Astrocyte of the spinal cord (primary cell): ENCODE data around the gene VRK2.

Source experiments
- DNase-seq: peaks from one replicate; pipeline ENCODE4 v3.0.0; 2011; ENCODE audit warnings: low read depth, low spot score
- H3K4me3 ChIP-seq: 2 replicates; pipeline ENCODE4 v1.5.1; 2011; ENCODE audit warnings: low read depth, mild to moderate bottlenecking, low read length, moderate library complexity
- in situ Hi-C: cut with HindIII; loops from 2 replicates; pipeline ENCODE4 v1.10.0; 2017; ENCODE audit warnings: low sequenced_read_pairs
- TF ChIP-seq, protein P1 (sequence below): IDR thresholded peaks from 2 replicates; pipeline ENCODE4 v1.5.1; 2012; ENCODE audit warnings: low read depth, mild to moderate bottlenecking, low read length, inconsistent platforms

VRK2 gene

DNA sequence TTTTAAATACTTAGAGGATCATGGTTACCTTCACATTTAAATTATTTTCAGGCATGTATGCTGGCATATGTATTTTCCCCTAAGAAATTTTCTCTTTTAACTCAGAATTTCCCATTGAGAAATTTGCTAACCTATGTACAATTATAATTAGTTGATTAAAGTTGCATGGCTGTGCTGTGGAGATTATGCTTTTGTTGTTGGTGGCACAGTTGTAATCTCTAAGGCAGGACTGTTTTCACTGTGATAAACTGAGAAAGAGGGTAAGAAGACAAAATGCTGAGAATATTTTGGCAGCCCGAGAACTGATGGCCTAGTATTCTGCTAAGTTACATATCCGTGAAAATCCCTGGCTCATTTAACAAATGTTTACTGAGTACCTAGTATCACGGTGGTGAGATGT lies 1.4 kb downstream of the VRK2 start:
- in situ Hi-C loops, result no loop called here
- no peak for DNase-seq
- H3K4me3 ChIP-seq, result no peak overlapping the region
- TF ChIP-seq, protein P1, sequence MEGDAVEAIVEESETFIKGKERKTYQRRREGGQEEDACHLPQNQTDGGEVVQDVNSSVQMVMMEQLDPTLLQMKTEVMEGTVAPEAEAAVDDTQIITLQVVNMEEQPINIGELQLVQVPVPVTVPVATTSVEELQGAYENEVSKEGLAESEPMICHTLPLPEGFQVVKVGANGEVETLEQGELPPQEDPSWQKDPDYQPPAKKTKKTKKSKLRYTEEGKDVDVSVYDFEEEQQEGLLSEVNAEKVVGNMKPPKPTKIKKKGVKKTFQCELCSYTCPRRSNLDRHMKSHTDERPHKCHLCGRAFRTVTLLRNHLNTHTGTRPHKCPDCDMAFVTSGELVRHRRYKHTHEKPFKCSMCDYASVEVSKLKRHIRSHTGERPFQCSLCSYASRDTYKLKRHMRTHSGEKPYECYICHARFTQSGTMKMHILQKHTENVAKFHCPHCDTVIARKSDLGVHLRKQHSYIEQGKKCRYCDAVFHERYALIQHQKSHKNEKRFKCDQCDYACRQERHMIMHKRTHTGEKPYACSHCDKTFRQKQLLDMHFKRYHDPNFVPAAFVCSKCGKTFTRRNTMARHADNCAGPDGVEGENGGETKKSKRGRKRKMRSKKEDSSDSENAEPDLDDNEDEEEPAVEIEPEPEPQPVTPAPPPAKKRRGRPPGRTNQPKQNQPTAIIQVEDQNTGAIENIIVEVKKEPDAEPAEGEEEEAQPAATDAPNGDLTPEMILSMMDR, result no peak

DNA sequence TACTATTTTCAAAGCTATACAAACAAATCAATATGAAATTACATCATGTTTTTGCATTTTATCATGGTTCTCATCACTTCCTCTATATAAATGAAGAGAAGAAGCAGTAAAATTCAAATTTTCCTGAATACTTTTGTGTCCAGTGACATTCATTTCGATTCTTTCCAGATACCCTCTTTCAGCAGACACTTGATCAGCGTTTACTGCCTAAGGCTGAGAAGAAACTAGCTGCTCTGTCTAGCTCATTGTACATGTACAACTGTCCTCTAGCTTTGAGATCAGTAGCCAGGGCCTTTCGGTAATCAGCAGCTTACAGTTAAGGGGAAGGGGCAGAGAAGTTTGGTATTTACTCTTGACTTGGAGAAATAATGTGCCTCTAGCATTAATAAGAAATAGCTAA lies 4.8 kb downstream of the VRK2 start:
- in situ Hi-C loops, result no loop called here
- TF ChIP-seq, protein P1, result no peak
- no peak overlapping the region for H3K4me3 ChIP-seq
- DNase-seq, result no peak

DNA sequence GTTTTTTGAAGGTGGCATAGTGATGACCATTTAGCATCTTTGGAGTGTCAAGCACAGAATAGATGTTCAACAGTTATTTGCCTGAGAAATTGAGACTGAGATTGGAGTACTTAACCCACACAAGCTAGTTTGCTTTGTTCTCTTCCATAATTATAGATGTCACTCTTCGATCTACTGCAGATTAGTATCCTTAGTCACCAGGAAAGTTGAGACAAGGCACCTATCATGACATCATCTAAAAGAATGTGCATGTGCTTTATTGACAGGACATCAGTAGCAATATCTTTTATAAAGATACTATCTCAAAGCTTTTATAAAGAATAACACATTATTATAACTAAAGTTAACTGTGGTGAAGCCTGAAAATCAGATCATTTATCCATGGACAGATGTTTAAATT lies 6.4 kb downstream of the VRK2 start:
- TF ChIP-seq, protein P1, result no peak
- no peak overlapping the region for H3K4me3 ChIP-seq
- in situ Hi-C loops, result no loop called here
- DNase-seq, result no peak

DNA sequence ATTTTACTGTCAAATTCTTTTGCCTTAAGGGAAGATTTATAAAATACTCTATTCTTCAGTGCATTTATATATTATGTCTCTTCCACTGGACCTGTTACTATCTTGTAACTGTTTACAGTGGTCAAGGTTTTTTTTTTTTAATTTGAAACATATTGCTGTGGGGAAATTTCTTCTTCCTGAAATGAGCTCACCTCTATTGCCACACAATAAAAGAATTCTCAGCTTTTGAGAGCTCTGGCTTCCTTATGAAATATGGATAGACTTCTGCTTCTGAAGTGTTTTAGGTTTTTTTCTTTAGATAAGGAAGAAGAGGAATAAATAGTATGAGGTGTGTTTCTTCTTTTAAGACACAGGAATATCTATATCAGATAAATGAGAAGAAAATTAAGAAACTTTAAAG lies 7.7 kb downstream of the VRK2 start:
- DNase-seq, result no peak

DNA sequence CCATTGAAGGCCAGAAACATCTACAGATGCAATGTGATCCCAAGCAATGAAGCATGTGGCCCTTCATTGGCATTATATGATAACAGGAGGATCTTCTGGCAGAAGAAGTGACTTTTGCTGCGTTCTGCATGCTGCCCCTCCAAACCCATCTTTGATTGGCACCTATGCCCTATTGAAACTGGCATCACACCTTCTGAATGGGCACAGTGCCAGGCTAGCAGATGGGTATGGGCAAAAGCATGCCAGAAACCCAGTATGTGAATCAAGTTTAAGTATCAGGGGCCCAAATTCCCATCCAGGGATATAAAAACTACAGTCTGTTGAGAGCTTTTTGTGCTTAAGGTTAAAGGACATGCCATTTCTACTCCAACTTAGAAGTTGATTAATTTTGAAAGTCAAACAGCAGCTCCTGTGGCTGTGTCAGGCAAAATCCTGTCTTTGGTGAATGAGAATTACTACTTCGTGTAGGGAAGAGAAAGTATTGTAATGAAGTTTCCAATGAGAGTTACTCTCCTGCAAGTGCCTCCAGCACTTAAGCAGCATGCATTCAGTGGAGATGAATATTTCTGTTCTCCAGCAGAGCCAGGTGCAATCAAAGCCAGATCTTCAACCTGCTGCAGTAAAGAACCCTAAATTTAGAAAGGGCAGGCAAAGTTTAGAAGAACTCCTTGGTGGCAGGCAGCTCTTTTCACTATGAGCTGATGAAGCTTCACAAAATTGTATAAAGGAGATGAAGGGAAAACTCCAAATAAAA lies 8.6 kb downstream of the VRK2 start:
- no peak for DNase-seq
- no peak overlapping the region for H3K4me3 ChIP-seq
- in situ Hi-C loops, result no loop called here
- TF ChIP-seq, protein P1, result no peak

More for the DNA sequence above, 7.7 kb downstream of the VRK2 start:
- no peak overlapping the region for H3K4me3 ChIP-seq
- TF ChIP-seq, protein P1, result no peak
- in situ Hi-C loops, result no loop called here

DNA sequence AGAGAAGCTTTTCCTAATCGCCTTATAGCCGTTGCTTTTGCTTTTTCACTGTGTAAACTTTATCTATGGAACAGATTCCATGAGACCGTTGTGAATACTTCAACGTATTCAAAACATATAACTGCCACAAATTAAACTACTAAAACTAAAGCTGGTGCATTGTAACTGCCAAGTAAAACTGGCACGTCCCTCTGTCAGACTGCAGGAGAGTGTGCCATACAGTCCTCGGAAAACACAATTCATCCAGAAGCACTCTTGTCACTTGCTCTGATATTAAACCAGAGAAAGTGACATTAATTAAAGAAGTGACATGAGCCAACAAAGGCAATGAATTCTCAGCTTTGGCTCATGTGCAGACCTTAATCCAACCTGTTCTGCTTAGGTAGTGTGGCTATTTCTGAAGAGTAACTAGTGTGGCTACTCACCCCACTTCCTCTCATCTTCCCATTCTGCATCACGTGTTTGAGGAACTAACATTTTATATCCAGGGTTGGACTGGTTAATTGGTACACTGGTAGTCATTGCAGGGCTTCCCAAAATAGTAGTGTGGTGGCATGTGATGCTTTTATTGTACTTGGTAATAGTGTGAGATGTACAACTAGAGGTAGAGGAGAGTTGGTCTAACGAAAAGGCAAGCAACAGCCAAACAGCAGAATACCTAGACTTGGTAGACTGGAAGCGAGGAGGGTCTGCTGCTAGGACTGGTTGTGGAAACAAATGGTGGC lies 9.7 kb downstream of the VRK2 start:
- no peak for DNase-seq
- H3K4me3 ChIP-seq, result no peak overlapping the region
- TF ChIP-seq, protein P1, result no peak
- in situ Hi-C loops, result no loop called here
